ENCODE measurements around the gene MEX3D.

The MEX3D gene

DNA sequence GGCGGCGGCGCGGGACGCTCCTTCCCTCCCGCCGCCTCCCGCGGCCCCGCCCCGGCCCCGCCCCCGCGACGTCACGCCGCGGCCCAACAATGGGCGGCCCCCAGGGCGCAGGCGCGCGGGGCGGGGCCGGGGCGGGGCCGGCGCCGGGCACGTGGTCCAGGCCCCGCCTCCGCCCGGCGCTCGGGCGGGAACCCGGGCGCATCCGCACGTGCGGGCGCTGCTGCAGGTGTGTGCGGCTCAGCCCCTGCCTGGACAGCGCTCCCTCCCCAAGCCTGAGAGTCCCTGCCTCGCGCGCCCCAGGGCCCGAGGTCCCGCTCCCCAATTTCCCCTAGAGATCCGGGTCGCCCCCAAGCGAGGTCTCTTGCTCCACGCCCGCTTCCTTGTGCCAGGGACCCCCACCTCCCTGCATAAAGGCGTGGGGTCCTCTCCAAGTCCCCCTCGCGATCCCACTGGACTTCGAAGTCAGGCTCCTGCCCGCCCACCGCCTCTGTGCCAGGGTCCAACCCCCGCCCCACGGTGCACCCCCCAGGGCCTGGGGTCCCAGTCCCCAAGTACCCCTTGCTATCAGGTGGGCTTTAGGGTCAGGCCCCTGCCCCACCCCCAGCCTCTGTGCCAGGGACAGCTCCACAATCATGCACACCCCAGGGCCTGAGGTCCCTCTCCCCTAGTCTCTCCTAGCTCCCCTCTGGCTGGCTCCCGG, at the start of gene MEX3D:
MEX3D (minus strand) TSS at position 6 of the 700 bp plus-strand sequence. CDS start 267 bp downstream, outside the sequence.
- DNase-seq, result peak; percentile 95

GRCh38 chr19:1616875-1617274, 48.8 kb upstream of the MEX3D start:
- DNase-seq, result no peak

DNA sequence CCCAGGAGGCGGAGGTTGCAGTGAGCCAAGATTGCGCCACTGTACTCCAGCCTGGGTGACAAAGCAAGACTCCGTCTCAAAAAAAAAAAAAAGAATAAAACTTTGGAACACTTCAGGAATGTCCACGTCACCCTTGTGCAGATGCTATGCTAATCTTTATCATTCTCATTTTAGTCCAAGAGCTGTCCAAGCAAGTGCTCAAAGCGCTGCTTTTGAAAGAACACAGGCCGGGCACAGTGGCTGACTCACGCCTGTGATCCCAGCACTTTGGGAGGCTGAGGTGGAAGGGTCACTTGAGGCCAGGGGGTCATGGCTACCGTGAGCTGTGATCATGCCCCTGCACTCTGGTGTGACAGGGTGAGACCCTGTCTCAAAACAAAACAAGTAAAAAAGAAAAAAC, 48.3 kb upstream of the MEX3D start:
- DNase-seq, result no peak

DNA sequence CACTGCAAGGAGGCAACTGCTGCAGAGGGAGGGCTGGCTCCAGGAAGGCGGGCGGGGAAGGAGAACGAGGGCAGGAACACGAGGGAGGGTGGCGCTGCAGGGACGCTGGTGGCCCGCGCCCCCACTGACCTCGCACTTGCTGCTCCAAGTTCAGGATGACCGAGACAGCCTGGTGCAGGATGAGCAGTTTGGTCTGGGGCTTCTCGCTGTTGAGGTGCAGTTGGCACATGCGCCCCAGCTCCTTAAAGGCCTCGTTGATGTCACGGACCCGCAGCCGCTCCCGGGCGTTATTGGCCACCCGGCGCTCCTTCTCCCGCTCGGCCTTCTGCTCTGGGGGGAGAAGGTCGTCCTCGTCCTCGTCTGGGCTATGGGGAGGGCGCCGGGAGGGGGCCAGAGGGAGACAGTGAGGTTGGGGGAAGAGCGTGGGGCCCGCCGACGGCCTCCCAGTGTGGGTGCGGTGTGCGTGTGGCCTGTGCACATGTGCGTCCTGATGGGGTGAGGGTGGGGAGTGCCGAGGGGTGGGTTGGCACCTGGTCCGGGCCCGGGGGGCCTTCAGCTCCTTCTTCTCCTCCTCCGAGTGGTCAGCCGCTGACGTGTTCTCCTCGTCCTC, 47.1 kb upstream of the MEX3D start:
- DNase-seq, result no peak

- no peak for DNase-seq
Measured at GRCh38 chr19:1613808-1614570, 45.9 kb upstream of the MEX3D start.

GRCh38 chr19:1613146-1613545, 45.0 kb upstream of the MEX3D start:
- no peak for DNase-seq

DNA sequence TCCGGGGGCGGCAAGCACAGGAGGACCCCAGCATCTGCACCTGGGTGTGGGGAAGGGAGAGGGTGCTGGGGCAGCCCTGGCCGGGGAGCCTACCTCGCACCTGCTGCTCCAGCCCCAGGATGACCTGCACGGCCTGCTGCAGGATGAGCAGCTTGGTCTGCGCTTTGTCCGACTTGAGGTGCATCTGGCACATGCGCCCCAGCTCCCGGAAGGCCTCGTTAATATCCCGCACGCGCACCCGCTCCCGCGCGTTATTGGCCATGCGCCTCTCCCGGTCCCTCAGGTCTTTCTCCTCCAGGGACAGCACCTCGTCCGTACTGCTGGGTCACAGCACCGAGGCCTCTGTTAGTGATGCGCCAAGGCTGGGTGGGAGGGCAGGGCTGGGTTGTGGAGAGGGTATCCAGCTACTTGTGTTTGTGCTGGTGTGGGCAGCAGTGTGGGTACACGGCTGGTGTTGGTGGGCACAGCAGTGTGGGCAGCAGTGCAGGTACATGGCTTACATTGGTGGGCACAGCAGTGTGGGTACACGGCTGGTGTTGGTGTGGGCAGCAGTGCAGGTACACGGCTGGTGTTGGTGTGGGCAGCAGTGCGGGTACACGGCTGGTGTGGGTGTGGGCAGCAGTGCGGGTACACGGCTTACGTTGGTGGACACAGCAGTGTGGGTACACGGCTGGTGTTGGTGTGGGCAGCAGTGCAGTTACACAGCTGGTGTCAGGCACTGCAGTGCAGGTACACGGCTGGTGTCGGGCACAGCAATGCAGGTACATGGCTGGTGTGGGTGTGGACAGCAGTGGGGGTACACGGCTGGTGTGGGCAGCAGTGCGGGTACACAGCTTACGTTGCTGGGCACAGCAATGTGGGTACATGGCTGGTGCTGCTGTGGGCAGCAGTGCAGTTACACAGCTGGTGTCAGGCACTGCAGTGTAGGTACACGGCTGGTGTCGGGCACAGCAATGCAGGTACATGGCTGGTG, 44.3 kb upstream of the MEX3D start:
- no peak for DNase-seq

DNA sequence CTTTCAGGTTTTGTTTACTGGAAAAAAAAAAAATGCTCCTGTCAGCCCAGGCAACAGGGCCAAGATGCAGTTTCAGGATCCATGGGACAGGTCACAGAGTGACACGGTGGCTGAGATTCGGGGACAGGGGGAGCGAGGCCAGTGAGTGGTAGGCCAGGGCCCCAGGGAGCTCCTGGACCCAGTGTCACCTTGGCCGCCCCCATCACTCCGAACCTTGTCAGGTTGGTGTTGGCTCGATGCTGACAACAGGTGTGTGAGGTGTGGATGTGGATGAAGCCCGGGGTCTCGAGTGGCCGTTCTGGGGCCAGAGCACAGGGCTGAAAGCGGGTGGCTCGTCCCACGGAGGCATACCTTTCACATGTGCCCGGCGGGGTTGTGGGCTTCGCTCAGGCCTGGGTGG, 43.2 kb upstream of the MEX3D start:
- DNase-seq, result no peak

DNA sequence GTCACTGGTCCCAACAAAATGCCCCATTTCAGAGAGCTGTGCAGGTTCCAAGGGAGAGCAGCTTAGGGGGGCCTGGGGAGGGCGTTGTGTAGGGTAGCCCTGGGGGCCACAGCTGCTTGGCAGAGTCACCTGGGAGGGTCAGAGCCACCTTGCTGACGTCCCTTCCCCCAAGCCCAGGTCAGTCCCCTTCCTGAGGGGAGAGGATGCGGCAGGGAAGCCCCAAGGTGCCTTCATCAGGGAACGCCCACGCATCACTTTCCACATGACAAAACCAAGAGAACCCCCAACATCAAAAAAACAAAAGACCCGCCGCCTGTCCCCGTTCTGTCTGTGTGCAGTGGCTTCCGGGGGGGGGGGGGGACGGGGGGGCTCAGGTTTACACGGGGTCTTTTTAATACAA, 42.5 kb upstream of the MEX3D start:
- no peak for DNase-seq

DNA sequence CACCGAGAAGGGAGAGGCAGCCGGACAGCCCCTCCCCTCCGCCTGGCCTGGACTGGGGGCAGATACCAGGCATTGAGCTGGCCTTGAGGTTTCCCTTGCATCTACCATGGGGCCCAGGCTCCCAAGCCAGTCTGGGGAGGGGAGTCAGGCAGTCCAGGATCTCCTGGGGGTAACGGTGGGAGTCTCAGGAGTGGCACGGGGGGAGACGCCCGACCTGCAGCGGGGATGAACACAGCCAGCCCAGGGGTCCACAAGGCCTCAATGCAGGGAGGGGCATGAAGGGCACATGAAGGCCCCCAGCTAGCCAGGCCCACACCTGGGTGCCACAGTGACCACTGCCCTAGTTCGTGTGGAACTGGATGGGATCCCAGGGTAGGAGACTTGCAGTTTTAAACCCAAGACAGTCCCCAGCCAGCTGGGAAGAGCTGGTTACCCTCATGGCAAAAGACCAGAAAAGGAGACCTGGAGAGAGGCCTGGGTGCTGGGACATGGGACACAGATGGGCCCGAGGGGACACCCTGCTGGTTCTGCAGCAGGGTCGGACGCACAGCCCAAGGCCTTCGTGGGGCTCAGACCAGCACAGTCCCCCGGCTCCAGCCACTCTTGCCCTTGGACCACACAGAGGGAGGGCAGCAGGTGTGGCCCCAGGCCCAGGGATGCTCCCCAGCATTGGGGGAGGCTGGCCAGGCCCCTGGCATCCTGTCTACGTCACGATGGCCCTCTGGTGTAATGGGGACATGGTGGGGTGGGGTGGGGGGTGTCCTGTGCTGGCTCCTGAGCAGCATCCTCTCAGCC, 41.8 kb upstream of the MEX3D start:
- no peak for DNase-seq

- DNase-seq, result no peak
Measured at GRCh38 chr19:1609103-1609396, 40.9 kb upstream of the MEX3D start.

GRCh38 chr19:1608359-1609102, 40.4 kb upstream of the MEX3D start:
- no peak for DNase-seq

GRCh38 chr19:1606138-1606651, 38.1 kb upstream of the MEX3D start:
- DNase-seq, result no peak

DNA sequence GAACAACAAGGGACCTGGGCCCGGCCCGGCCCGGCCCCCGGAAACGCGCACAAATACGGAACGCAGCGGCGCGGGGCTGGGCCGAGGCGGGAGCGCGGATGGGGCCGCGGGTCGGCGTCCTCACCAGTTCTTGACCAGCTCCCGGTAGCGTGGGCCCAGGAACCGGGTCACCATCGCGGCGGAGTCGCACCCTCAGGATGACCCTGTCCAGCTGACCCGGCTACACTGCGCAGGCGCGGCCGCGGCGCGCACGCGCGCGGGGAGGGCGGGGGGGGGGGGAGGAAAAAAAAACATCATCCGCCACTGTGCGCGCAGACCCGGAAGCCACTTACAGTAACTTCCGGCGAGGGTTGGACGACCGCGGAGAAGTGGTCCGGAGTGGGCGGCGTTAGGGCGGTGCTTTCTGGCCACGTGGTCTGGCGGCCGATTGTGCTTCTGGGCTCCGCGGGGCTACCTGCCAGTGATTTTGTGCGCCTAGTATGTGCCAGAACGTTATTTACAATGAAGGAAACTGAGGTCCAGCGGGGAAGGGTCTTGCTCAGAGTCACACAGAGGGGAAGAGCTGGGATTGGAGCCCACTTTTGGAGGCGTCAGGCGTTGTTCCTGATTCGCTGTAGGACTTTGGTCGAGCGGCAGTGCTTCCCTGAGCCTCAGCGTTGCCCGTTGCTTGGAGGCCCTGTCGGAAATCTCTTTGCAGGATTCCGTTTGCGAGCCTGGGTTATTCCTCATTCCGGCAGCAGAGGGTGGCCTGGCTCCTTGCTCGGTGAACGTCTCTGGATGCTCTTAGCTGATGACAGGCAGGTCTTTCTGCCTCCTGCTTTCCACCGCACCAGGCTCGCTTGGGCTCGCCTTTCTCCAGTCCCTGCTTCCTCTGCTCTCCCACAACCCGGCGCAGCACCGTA, 37.4 kb upstream of the MEX3D start, which contains the start of gene UQCR11:
UQCR11 (minus strand) TSS at position 227 of the 902 bp plus-strand sequence; CDS start at position 174, 53 bp downstream.
- peak; percentile 89 for DNase-seq

GRCh38 chr19:1602091-1602707, 34.1 kb upstream of the MEX3D start:
- DNase-seq, result no peak

DNA sequence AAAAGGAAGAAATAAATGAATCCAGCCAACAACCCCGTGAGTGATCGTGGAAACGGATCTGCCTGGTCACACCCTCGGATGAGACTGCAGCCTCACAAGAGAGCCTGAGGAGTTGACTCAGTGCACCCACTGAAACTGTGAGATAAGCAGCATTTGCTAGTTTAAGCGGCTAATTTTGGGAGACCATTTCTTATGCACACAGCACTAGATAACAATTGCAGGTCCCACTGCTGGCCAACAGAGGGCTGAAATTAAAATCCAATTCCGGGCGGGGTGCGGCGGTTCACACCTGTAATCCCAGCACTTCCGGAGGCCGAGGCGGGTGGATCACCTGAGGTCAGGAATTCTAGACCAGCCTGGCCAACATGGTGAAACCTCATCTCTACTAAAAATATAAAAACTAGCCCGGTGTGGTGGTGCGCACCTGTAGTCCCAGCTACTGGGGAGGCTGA, 33.5 kb upstream of the MEX3D start:
- no peak for DNase-seq

GRCh38 chr19:1599460-1599846, 31.3 kb upstream of the MEX3D start:
- no peak for DNase-seq

GRCh38 chr19:1598777-1599459, 30.8 kb upstream of the MEX3D start:
- DNase-seq, result no peak

DNA sequence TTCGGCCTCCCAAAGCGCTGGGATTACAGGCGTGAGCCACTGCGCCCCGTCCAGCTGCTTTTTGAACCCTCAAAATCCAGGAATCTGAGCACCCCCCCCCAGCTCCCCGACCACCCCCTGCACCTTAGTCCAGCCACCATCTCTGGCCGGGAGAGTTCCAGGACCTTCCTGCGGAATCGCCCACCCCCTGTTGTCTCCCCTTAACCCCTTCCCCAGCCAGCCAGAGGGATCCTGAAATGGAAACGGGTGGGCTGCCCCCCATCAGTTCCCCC, 25.3 kb upstream of the MEX3D start:
- no peak for DNase-seq

All from 8988T (cell line).